Measurements from ENCODE around the gene SSTR5. TPM values are rescaled to one million over a fixed set of nuclear protein-coding genes. Genes with fewer than 3 reads are reported as not detected.

Gene SSTR5
- total RNA-seq, 4 donors from 2014 or later, result 0.37 TPM; not detected in 3

DNA sequence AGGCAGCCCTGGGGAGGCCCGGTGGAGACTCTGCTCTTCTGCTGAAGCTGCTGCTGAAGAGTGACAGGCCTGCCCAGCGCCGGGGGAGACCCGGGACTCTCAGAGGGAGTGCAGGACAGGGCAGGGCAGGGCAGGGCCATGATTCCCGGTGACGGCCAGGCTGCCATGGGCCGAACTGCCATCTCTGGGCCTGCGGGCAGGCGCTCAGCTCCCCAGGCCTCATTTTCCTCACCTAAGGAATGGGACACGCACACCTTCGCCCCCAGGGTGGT is 22.6 kb upstream of the SSTR5 start:
- ATAC-seq (ENCODE audit: low FRiP score) (no peak), DNase-seq (ENCODE audit: low spot score) (no peak)
- TF ChIP-seq, protein P1, sequence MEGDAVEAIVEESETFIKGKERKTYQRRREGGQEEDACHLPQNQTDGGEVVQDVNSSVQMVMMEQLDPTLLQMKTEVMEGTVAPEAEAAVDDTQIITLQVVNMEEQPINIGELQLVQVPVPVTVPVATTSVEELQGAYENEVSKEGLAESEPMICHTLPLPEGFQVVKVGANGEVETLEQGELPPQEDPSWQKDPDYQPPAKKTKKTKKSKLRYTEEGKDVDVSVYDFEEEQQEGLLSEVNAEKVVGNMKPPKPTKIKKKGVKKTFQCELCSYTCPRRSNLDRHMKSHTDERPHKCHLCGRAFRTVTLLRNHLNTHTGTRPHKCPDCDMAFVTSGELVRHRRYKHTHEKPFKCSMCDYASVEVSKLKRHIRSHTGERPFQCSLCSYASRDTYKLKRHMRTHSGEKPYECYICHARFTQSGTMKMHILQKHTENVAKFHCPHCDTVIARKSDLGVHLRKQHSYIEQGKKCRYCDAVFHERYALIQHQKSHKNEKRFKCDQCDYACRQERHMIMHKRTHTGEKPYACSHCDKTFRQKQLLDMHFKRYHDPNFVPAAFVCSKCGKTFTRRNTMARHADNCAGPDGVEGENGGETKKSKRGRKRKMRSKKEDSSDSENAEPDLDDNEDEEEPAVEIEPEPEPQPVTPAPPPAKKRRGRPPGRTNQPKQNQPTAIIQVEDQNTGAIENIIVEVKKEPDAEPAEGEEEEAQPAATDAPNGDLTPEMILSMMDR (IDR thresholded peaks at IDR 0.05), result no peak

DNA sequence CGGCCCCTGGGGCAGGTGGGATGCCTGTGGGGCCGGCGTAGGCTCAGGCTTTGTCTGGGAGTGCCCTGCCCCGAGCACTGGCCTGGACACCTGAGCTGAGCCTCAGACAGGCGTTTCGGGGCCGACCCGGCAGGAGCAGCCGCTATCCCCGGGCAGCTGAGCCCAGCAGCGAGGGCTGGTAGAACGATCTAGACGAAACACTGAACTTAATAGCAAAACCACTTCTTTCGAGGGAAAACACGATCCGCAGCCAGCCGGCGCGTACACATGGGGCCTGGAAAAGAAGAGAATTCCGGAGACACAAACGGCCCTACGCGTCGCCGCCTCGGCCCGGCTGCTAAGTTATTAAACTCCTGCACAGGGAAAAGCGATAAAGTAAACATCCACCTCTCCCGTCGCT is 22.0 kb upstream of the SSTR5 start:
- no peak for ATAC-seq (ENCODE audit: low FRiP score)
- TF ChIP-seq, protein P1 (IDR thresholded peaks at IDR 0.05), result no peak
- DNase-seq (ENCODE audit: low spot score), result no peak

DNA sequence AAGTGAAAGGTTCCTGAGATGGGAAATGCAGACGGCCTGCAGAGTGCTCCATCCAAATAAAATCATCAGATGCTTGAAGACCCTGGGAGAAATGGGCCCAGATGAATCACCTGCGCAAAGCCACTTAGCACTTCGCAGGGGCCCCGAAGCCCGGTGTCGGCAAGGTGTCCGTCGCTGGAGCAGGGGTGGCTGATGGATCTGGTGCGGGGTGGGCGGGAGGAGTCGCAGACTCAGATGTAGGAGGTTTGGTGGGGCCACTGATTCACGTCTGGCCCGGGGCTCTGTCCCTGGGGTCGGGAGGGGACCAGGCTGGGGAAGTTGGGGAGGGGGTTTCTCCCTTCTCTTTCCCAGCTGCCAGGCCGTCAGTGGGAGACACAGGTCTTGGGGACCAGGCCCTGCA is 21.6 kb upstream of the SSTR5 start:
- DNase-seq (ENCODE audit: low spot score) (no peak), ATAC-seq (ENCODE audit: low FRiP score) (no peak)
- TF ChIP-seq, protein P1 (IDR thresholded peaks at IDR 0.05), result no peak

DNA sequence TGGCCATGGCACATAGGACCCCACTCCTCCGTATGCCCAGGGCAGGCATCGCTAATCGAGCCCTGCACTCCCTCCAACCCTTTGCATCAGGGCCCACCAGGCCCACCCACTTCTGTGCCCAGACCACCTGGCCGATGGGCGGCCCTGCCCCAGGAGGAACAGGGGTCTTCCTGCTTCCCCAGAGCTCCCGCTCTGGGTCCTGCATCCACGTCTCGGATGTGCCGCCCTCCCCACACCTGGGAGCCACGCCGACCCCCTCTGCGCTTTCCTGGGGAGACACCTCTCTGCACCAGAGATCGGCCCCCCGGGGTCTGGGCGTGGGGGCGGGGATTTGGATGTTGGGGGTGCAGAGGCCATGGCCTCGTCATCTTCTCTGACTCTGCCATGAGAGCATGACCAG is 21.1 kb upstream of the SSTR5 start:
- TF ChIP-seq, protein P1 (IDR thresholded peaks at IDR 0.05), result no peak
- DNase-seq (ENCODE audit: low spot score), result no peak
- no peak for ATAC-seq (ENCODE audit: low FRiP score)

DNA sequence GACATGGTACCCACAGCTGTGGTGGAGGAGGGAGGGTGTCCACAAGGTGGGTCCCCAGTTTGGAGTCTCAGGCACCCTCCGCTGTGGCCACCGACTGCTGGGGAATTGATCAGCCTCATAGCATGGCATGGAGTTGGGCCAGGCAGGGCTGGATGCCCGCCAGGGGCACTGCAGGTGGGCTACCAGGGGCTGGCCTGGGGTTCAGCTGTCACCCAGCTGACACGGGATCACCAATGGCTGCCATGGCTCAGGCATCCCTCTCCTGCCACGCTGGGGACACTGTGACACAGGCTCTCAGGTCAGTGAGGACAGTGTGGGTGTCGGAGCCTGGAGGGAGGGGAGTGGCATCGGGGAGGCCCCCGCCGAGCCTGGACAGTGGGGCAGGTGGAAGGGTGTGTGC is 19.8 kb upstream of the SSTR5 start:
- TF ChIP-seq, protein P1 (IDR thresholded peaks at IDR 0.05), result no peak
- no peak for ATAC-seq (ENCODE audit: low FRiP score)
- no peak for DNase-seq (ENCODE audit: low spot score)

DNA sequence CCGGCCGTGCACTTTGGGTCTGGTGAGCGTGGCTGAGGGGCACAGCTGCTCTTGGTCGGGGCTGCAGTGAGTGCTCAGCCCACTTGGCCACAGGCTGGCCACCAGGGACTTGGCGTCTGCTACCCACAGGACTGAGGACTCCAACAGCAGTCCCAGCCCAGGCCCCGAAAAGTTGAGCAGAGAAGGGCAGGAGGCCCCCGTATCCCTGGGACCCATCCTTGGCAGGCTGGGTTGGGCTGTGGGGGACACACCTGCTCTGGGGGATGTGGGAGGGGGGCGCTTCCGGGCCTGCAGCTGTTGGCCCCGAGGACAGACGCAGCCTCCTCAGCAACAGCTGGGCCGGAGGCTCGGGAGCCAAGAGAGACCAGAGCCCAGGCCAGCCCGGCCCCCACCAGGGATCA is 19.4 kb upstream of the SSTR5 start:
- TF ChIP-seq, protein P1 (IDR thresholded peaks at IDR 0.05), result no peak
- ATAC-seq (ENCODE audit: low FRiP score), result no peak

DNA sequence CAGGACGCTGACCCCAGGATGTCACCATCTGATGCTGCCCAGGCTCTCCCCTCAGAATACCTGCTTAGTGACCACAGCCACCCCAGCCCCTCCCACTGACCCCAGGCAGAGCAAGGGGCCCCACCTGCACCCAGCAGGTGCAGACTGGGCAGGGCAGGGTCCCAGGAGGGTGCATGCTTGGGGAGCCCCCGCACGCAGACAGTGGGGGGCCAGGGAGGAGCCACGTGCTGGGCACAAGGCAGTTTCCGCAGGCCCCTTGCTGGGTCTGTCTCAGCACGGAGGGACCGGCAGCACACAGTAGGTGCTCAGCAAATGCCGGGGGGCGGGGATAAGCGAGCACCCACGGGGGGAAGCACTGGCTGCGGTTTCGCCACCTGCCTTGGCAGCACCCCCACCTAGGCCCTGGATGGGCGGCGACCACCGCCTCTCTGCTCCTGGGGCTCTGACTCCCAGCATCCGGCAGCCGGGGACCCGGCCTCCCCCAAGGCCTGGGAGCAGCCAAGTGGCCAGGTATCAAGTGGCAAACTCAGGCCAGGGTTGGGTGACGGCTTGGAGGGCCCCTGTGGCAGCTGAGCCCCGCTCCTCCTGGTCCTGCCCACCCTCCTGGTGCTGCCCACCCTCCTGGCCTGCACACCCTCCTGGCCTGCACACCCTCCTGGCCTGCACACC is 18.7 kb upstream of the SSTR5 start:
- DNase-seq (ENCODE audit: low spot score) (no peak), ATAC-seq (ENCODE audit: low FRiP score) (no peak)
- TF ChIP-seq, protein P1 (IDR thresholded peaks at IDR 0.05), result no peak

More for the DNA sequence above, 19.4 kb upstream of the SSTR5 start:
- DNase-seq (ENCODE audit: low spot score), result no peak

Data from omental fat pad (tissue), 4 donors.